Activated CD4-positive, alpha-beta T cell treated with anti-CD3 and anti-CD28 coated beads, Interleukin-2, amount 50 U/mL, for 1 hour (primary cell): ENCODE measurements around the gene LAMA2.

Source experiments
- DNase-seq: peaks from one replicate; pipeline ENCODE4 v3.0.0-alpha.2; 2020

The LAMA2 gene

DNA sequence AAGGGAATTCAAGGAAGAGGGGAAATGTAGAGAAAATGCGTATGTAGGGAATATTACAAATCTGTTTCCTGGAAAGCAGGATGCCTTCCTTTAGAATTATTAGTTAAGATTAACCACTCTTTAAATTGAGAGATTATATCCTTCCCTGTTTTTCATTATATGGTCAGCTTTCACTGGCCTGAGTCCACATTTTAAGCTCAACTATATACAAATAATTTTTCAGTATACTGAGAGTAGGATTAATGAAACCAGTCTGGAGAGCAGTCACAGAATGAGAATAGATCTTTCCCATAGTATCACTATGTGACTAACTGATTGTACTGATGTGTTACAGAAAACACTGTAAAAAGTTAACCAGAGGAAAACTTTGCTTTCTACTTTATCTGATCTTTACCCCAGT lies 306.3 kb downstream of the LAMA2 start:
- DNase-seq: no peak

DNA sequence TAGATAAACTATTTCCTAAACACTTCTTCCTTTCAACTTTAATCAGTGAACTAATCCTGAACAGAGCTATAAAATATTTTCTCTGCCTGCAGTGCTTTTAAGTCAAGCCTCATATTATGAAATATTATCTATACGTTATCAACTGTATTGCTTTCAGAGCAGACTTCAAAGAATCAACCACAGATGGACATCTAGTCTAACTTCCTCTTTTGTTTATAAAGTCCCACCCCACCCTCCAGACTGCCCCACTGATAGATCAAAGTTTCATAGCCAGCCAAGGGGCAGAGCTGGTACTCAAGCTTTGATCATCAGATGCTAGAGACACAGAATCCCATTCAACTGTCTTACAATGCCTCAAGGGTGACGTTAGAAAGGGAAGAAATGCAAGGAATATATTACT lies 308.3 kb downstream of the LAMA2 start:
- DNase-seq: no peak

- no peak for DNase-seq
Observed at GRCh38 chr6:129192458-129192989, 309.6 kb downstream of the LAMA2 start.

DNA sequence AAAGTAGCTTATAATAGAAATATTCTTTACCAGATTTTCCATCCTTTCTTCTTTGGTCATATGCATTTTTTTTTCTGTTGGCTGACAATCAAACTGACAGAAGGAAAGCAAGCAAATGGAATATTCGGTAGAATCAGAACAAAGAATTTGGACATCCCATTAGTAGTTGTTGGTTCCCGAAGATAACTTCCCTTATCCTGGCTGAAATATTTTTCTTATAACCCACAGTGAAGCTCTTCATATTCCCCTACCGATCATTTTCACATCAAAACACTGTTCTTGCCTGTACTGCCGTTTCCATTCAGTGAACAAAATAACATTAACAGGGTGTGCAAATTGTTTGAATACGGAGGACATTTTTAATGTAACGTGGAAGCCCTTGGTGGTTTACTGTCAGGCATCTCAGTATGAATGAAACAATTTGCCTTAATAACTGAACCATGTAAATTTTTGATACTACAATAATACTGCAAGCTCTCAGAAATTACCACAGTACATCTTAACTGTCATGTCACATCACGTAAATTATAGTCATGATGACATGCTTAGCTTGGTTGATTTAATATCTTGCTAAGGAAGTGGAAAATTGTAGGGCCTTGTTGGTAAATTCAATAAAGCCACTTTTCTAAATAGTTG lies 311.5 kb downstream of the LAMA2 start:
- no peak for DNase-seq

DNA sequence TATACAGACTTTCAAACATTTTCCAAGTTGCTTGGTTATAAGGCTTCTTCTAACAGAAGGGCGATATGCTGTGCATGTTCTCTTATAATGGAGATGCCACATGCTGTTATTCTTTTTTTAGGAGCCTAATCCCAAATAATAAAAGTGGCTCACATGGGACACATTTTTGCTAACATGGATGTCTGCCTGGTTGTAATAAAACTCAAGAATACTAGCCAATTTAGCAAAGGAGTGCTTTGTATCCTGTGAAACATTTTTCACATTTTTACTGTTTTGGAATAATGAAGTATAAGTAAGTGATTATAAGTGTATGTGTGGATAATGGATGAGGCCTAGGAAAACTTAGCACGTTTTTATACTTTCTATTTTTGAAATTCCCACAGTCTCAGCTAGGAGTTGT lies 312.2 kb downstream of the LAMA2 start:
- DNase-seq: no peak

GRCh38 chr6:129195643-129196042 lies 312.7 kb downstream of the LAMA2 start:
- DNase-seq: no peak

DNA sequence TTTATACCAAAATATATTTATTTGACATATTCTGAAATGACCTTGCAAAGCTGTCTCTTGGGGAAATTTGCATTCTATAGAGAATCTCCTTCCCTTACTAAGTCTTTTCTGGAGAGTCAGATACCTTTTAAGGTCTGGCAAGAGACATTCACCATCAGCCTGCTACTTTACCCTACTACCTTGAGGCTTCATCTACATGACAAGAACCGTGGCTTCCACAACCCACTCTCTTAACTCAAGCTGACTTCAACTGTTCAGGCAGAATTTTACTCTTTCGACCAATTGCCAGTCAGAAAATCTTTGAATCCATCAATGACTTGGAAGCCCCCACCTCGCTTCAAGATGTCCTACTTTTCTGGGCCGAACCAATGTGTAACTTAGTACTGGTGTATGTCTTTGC lies 314.2 kb downstream of the LAMA2 start:
- no peak for DNase-seq

- no peak for DNase-seq
Observed at GRCh38 chr6:129200151-129200550, 317.2 kb downstream of the LAMA2 start.

- DNase-seq: no peak
Observed at GRCh38 chr6:129203190-129203900, 320.4 kb downstream of the LAMA2 start.

- DNase-seq: no peak
Observed at GRCh38 chr6:129206821-129207220, 323.9 kb downstream of the LAMA2 start.

- no peak for DNase-seq
Observed at GRCh38 chr6:129207832-129208231, 324.9 kb downstream of the LAMA2 start.

DNA sequence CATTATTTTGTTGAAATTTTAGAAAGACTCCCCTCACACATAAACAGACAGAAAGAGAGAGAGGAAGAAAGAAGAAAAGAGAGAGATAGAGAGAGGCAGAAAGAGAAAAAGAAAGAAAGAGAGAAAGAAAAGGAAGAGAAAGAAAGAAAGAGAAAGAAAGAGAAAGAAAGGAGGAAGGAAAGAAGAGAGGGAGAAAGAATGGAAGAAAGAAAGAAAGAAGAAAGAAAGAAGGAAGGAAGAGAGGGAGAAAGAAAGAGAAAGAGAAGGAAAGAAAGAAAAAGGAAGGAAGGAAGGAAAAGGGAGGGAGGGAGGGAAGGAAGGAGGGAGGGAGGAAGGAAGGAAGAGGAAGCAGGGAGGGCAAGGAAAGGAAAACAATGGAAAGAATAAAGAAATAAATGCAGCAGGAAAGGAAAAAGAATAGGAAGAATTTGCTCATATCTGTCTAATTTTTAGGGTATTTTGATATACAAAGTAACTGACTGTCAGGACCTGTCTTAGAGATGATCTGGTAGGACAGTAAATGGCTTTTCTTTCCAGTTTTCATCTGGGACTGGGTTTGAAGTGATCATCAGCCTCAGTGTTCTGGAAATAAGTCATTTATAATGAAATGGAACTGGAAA lies 325.6 kb downstream of the LAMA2 start:
- no peak for DNase-seq

- no peak for DNase-seq
Observed at GRCh38 chr6:129209355-129209754, 326.4 kb downstream of the LAMA2 start.

- no peak for DNase-seq
Observed at GRCh38 chr6:129210684-129211083, 327.7 kb downstream of the LAMA2 start.

- DNase-seq: no peak
Observed at GRCh38 chr6:129211626-129212025, 328.7 kb downstream of the LAMA2 start.

DNA sequence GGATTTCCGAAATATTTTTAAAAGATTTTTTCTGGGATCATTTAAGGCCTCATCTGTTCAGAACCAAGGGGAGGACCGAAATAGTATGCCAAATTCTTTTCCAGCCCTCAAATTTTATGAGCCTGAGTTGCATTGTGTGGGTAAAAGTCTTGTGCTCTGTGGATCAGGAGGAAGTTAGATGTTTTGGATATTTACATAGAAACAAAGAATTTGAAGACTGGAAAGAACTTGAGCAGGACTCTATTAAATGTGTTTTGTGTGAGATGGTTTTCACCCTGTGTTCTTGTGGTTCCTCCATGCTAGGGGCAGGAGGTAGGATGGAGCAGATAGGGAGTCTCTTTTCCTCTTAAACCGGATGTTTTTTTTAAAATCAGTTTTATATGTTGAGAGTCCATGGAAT lies 329.1 kb downstream of the LAMA2 start:
- no peak for DNase-seq

- no peak for DNase-seq
Observed at GRCh38 chr6:129215246-129215645, 332.3 kb downstream of the LAMA2 start.

DNA sequence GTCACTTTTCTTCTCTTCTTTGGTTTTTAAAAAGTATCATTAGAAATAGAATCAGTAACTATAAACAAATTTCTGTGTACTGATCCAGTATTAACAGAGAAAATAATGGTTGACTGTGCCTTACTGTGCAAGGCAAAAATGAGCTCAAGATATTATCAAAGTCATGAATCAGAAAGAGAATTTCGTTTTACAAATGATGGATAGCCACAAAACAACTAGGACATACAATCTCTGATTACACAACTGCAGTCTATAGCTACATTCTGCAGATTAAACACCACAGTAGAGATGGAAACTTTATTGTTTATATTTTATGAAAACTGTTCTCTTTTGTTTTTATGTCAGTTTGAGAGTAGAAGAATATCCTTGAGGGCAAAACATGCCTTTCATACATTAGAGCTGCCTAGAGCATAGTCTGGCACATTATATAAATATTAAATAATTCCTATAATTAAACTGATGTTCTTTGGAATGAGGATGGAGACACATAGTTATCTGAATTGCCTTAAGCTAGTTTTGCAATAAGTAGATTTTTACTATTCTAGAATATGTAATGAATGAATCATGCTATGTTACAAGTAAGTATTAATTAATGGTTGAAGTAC lies 333.1 kb downstream of the LAMA2 start:
- no peak for DNase-seq

GRCh38 chr6:129217701-129218100 lies 334.8 kb downstream of the LAMA2 start:
- DNase-seq: no peak

DNA sequence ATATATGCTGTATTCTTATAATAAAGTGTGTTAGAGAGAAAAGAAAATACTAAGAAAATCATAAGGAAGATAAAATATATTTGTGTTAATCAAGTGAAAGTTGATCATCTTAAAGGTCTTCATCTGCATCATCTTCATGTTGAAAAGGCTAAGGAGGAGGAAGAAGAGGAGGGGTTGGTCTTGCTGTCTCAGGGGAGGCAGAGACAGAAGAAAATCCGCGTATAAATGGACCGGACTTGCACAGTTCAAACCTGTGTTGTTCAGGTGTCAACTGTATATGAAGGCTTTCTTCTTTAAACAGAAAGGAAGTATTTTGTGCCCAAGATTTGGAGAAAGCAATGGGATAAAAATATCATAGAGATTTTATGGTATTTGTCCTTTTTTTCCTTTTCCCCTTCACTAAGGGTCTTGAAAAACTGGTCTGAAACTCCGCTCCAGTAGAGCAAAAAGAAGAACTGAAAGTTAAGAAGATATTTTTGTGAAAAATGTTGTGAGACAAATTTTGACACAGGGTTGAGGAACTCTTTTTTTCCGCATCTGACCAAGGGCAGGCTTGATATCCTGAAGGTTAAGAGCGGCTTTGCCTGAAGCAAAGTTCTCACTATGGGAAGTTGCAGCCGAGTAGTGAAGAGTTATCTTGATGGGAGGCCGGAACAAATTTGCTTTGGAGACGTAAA lies 350.7 kb downstream of the LAMA2 start:
- DNase-seq: no peak

DNA sequence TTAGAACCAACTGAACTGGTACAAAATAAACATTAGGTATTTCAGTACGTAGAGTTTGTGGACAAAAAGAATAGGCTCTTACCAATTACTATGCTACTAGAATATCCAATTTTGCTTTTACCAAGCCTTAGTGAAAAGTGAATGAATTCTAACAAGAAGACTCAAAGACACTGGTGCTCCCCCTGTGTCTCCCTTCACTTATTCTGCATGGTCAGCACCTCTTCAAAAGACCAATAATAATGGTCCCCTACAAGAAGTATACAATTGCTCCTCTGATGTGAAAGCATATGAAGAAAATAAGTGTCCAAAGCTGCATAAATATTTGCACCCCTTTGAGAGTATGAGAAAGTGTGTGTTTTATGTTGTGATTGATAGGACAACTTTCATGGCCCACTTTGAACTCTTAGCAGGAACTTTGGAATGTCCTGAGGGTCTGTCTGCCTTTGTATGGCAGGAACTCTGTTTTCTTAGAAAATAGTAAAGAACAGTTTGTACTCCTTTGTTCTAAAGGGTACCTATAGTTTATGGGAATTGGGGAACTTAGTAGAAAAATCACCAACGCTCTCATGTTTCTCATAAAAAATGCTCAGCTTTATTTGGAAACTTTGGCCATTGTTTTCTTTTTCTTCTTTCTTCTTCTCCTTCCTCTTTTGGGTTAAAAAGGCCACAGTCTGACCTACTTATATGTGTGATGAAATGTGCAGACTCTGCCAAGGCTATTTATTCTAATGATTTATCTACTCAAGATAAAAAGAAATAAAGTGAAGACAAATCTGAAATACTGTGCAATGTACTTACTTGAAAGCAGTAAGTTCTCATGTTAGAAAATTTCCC lies 352.4 kb downstream of the LAMA2 start:
- DNase-seq: no peak

- DNase-seq: no peak
Observed at GRCh38 chr6:129236001-129236517, 353.1 kb downstream of the LAMA2 start.
